Activated T-cell treated with anti-CD3 and anti-CD28 coated beads, Interleukin-2, amount 50 U/mL, for 72 hours (primary cell): ENCODE results near the gene NSF. TPM values are rescaled to one million over a fixed set of nuclear protein-coding genes. Genes with fewer than 3 reads are reported as not detected.
"Not testable (repeated sequence)": the region's sequence is repeated elsewhere in the genome, so short reads cannot be mapped to it uniquely, and the experiment has no call there.

Experiments
- ATAC-seq, 2 donors: fragments of 150-1000 bp; cut with Tn5 transposase; replicated peaks in 1 of 2; 2 replicates each; pipeline ENCODE4 v1.10.0; 2021; ENCODE audit warnings: moderate library complexity in 2 of 2, mild to moderate bottlenecking in 1 of 2
- DNase-seq, 2 donors: peaks; one replicate each; pipeline ENCODE4 v3.0.0; 2021 to 2022; ENCODE audit warnings: mixed read lengths in 1 of 2
- H3K27ac Mint-ChIP-seq: one replicate; pipeline ENCODE4 v1.8.0; 2022; ENCODE audit warnings: mild to moderate bottlenecking, moderate library complexity, mixed read lengths
- H3K27me3 Mint-ChIP-seq: one replicate; pipeline ENCODE4 v1.8.0; 2022; ENCODE audit warnings: low read depth, mixed read lengths
- H3K36me3 Mint-ChIP-seq, 2 donors: one replicate each; pipeline ENCODE4 v1.8.0; 2022; ENCODE audit warnings: mixed read lengths in 2 of 2, mild to moderate bottlenecking in 1 of 2; ENCODE audit not compliant: insufficient read depth in 2 of 2
- H3K4me1 Mint-ChIP-seq: one replicate; pipeline ENCODE4 v1.8.0; 2022; ENCODE audit warnings: low read depth, mixed read lengths
- H3K4me3 Mint-ChIP-seq, 2 donors: one replicate each; pipeline ENCODE4 v1.8.0; 2022; ENCODE audit warnings: mild to moderate bottlenecking in 2 of 2, mixed read lengths in 2 of 2, moderate library complexity in 2 of 2
- H3K9me3 Mint-ChIP-seq, 2 donors: one replicate each; pipeline ENCODE4 v1.8.0; 2022; ENCODE audit warnings: mixed read lengths in 2 of 2
- total RNA-seq, 2 donors: library from RNA; stranded (reverse); gene quantifications; one replicate each; pipeline ENCODE4 v1.2.3, GENCODE V29; 2022

NSF gene
- total RNA-seq, 2 donors from 2014 or later: 34.3 to 43.1 TPM

DNA sequence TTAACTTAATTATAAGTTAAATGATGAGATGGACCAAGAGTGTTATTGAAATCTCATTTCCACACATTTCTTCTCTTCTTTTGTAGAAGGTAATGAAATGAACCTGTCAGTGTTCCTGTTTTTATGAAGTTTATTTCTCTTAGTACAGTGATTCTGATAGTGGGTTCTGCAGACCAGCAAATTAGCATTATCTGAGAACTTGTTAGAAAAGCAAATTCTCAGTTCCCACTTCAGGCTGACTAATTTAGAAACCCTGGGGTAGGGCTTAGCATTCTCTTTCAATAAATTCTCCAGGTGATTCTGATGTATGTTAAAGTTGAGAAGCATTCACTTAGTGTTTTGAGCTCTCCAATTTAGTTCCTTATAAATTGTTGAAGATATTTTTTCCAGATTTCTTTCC is 12.7 kb downstream of the NSF start:
- DNase-seq (peak; percentile 1 to 6), ATAC-seq (peak; percentile 46 to 52)
- H3K27ac Mint-ChIP-seq, H3K36me3 Mint-ChIP-seq, H3K4me3 Mint-ChIP-seq, H3K4me1 Mint-ChIP-seq, H3K9me3 Mint-ChIP-seq, H3K27me3 Mint-ChIP-seq: not testable (repeated sequence)

- H3K27ac Mint-ChIP-seq, H3K36me3 Mint-ChIP-seq, H3K4me1 Mint-ChIP-seq, H3K4me3 Mint-ChIP-seq, DNase-seq, H3K9me3 Mint-ChIP-seq, H3K27me3 Mint-ChIP-seq, ATAC-seq: not testable (repeated sequence)
Observed at GRCh38 chr17:46611304-46611703, 20.8 kb downstream of the NSF start.

GRCh38 chr17:46613876-46614275 is 23.4 kb downstream of the NSF start:
- not testable (repeated sequence) for H3K27me3 Mint-ChIP-seq, H3K9me3 Mint-ChIP-seq, H3K4me1 Mint-ChIP-seq, H3K27ac Mint-ChIP-seq, H3K36me3 Mint-ChIP-seq, DNase-seq, H3K4me3 Mint-ChIP-seq
- ATAC-seq: peak in 1 of 2 donors; percentile 40

DNA sequence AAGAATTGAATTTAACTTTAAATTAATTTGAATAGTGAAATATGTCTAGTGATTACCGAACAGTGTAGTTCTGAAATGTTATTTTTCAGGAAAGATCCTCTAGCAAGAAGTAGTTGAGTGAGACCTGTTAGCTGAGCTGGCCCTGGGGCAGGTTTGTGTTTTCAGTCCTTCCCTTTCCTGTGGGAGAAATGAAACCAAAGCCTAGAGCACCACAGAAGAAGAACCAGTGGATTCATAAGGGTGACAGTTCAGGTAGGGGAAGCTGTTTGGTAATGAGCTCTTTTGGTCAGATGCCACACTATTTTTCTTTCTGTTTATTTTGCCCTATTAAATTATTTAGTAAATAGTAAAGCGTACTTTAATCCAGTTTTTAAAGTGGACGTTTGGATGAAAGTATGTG is 26.7 kb downstream of the NSF start:
- not testable (repeated sequence) for H3K27me3 Mint-ChIP-seq, DNase-seq, H3K4me3 Mint-ChIP-seq, H3K9me3 Mint-ChIP-seq, H3K4me1 Mint-ChIP-seq, H3K36me3 Mint-ChIP-seq, H3K27ac Mint-ChIP-seq, ATAC-seq

DNA sequence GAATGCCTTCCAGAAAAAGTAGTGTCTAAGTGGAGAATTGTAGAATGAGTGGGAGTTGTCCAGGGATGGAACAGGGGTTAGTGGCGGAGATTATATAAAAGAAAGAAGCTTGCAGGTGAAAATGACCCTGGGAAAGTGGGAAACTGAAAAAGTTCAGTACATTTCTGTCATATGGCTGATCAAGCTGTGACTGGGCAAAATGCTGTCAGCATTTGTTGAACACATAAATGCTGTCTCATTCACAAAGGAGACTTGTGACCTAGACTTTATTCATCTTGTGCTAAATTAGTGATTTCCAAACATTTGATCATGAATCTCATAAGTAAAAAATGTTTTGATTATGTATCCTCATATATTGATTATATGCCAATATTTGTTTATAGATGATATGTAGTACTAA is 28.5 kb downstream of the NSF start:
- H3K4me3 Mint-ChIP-seq, DNase-seq, H3K9me3 Mint-ChIP-seq, H3K36me3 Mint-ChIP-seq, H3K27me3 Mint-ChIP-seq, H3K27ac Mint-ChIP-seq, ATAC-seq, H3K4me1 Mint-ChIP-seq: not testable (repeated sequence)

DNA sequence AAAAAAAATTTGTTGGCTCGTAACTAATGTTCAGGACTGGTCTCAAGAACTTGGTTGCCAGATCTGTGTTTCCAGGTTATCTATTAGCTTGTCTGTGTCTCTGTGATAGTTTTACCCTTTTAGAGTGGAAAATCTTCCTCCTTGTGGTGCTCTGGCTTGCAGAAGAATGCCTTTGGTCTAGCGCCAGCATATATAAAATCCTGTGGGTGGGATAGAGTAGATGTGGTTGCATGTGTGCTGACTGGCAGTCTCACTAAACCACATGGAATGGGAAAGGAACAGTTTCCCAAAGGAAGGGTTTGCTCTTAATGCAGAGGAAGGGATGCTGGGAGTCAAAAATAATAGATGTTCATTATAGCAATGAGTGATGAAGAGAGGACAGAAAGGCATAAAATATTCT is 33.3 kb downstream of the NSF start:
- H3K4me1 Mint-ChIP-seq, H3K27ac Mint-ChIP-seq, DNase-seq, H3K9me3 Mint-ChIP-seq, H3K27me3 Mint-ChIP-seq, H3K4me3 Mint-ChIP-seq, ATAC-seq, H3K36me3 Mint-ChIP-seq: not testable (repeated sequence)

- not testable (repeated sequence) for H3K4me1 Mint-ChIP-seq, H3K9me3 Mint-ChIP-seq, H3K27me3 Mint-ChIP-seq, DNase-seq, H3K27ac Mint-ChIP-seq, H3K4me3 Mint-ChIP-seq, H3K36me3 Mint-ChIP-seq, ATAC-seq
Observed at GRCh38 chr17:46624726-46625125, 34.3 kb downstream of the NSF start.

DNA sequence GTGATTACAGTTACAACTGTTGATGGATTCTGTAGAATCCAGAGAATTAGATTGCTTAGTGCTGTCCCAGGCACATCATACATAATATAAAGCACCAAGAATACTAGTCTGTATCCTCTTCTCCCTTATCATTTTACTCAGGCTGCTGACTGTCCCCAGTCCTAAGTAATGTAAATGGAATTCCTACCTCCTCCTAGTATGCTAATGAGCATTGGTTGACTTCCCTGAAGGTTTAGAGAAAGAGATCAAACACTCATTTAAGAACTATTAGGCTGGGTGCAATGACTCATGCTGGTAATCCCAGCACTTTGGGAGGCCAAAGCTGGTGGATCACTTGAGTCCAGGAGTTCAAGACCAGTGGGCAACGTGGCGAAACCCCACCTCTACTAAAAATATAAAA is 37.0 kb downstream of the NSF start:
- not testable (repeated sequence) for H3K27me3 Mint-ChIP-seq, H3K27ac Mint-ChIP-seq, ATAC-seq, H3K4me3 Mint-ChIP-seq, H3K4me1 Mint-ChIP-seq, H3K9me3 Mint-ChIP-seq, DNase-seq, H3K36me3 Mint-ChIP-seq

DNA sequence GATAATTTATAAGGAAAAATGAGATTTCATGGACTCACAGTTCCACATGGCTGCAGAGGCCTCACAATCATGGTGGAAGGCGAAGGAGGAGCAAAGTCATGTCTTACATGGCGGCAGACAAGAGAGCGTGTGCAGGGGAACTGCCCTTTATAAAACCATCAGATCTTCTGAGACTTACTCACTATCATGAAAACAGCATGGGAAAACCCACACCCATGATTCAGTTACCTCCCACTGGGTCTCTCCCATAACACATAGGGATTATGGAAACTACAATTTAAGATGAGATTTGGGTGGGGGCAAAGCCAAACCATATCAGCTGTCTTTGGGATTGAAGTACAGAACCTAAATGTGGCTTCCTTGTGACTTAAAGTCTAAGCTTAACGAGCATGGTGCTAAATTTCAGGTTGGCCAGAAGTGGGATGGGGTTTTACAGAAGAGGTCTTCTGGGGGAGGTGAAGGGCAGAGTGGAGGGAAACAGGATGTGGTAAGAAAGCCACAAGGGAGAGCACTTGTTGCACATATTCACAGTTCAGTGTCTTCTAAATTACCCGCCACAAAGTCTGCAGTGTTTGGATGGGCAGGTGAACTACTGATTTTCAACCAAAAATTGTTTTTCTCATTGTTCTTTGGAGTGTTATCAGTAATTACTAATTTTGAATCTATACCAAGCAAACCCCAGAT is 38.4 kb downstream of the NSF start:
- not testable (repeated sequence) for H3K9me3 Mint-ChIP-seq, DNase-seq, H3K27ac Mint-ChIP-seq, H3K4me1 Mint-ChIP-seq, H3K27me3 Mint-ChIP-seq, H3K4me3 Mint-ChIP-seq, H3K36me3 Mint-ChIP-seq
- ATAC-seq: peak; percentile 96 to 97

DNA sequence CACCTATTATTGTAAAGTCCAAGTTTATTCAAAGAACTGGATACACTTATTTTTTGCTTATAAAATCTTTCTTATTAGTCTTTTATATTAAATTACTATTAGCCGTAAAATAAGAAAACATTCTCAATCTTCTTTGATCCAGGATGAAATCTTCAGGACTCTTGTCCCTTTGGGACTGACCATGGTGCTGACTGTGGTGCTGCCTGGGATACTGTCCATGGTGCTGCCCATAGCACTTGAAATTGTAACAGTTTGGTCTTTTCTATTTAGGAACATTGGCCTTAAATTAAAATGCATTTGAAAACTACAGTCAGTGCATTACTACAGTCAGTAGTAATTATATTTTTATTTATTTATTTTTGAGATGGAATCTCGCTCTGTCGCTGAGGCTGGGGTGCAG is 41.7 kb downstream of the NSF start:
- H3K36me3 Mint-ChIP-seq, H3K27me3 Mint-ChIP-seq, H3K9me3 Mint-ChIP-seq, ATAC-seq, H3K27ac Mint-ChIP-seq, DNase-seq, H3K4me1 Mint-ChIP-seq, H3K4me3 Mint-ChIP-seq: not testable (repeated sequence)

GRCh38 chr17:46634844-46635243 is 44.4 kb downstream of the NSF start:
- H3K4me3 Mint-ChIP-seq, ATAC-seq: not testable (repeated sequence)

DNA sequence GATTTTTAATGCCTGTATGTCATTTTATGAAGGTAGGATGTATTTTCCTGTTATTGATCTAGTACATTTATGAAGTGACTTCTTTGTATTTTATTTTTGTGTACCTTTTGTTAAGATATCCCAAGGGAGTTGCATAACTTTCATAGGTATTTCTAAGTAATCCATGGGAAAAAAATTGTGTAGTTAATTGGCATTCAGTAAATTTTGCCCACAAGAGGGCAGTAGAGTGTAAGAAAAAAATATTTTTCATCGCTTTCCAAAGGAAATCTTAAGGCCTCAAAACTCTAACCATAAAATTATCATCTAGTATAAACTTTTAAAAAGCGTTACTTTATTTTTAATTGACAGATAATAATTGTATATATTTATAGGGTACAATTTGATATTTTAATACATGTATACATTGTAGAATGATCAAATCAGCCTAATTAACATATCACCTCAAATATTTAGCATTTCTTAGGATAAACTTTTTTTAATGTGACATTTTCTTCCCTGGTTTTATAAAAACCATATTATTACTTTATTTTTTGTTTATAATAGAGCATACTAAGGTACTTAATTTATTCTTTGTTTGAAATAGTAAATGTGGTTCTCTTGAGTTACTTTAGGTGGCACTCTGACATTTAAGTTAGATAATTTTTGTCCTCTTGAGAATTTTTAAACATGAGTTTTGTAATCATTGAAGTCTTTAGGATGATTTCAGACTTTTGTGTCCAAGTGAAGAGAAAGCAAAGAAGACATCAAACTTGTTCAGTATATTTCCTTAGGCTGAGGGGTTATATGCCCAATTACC is 51.6 kb downstream of the NSF start:
- not testable (repeated sequence) for ATAC-seq, H3K27me3 Mint-ChIP-seq, H3K36me3 Mint-ChIP-seq, H3K4me3 Mint-ChIP-seq, DNase-seq, H3K9me3 Mint-ChIP-seq, H3K27ac Mint-ChIP-seq, H3K4me1 Mint-ChIP-seq

More at GRCh38 chr17:46634844-46635243, 44.4 kb downstream of the NSF start:
- H3K27ac Mint-ChIP-seq, DNase-seq, H3K27me3 Mint-ChIP-seq, H3K4me1 Mint-ChIP-seq, H3K9me3 Mint-ChIP-seq, H3K36me3 Mint-ChIP-seq: not testable (repeated sequence)

DNA sequence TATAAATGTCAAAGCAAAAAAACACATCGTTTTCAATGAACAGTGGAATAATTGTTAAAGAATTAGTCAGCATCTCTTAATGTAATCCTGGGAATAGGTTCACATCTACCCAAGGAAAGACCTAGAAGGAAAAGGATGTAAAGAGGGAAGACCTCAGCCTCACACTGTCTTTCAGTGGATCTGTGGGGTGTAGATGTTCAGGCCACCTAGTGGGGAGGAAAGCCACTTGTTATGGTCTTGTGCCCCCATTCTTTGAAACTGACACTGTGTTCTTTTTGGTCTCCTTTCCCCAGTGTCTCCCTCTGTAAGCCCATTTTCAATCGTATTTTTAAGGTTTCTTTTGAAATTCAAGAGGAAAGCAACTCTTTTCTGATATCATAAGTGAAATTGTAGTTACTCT is 56.8 kb downstream of the NSF start:
- H3K4me3 Mint-ChIP-seq, H3K9me3 Mint-ChIP-seq, DNase-seq, ATAC-seq, H3K27me3 Mint-ChIP-seq, H3K36me3 Mint-ChIP-seq, H3K27ac Mint-ChIP-seq, H3K4me1 Mint-ChIP-seq: not testable (repeated sequence)
